GM19328 (cell line): ENCODE measurements around the gene MX1.

Experiments
- ATAC-seq: cut with Tn5 transposase; IDR thresholded peaks from one replicate; pipeline ENCODE4 v1.9.1; 2021; ENCODE audit warnings: mild to moderate bottlenecking, moderate library complexity; ENCODE audit not compliant: unreplicated experiment

The MX1 gene

GRCh38 chr21:41429925-41430491 lies 4.0 kb downstream of the MX1 start:
- ATAC-seq = no peak

DNA sequence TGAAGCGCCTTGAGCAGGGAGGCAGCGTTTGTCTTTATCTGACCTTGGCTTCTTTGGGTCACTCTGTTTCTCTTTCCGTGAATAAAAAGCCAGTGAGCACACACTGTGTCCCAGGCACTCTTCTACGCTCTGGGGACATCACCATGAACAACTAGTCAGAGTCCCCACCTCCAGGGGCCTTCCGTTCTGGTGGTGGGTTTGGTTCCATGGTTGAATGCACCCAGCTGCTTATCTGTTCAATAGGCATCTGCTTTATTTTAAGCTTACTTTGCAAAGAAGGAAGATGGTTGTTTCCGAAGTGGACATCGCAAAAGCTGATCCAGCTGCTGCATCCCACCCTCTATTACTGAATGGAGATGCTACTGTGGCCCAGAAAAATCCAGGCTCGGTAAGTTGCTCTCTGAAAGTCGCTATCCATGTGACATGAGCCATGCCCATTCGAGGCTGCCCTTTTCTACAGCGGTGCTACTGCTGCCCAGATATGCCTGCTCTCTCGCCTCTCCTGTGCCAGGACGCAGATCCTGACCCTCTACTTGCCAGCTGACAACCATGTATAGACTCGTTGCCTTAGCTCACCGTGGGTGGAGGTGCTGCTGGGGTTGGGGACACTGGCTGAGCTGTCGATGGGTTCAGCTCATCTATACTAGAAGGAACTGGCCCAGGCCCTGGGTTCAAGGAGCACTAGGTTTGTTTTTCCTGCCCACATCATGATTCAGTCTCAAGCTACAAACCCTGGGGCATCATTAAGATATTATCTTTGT lies 5.9 kb downstream of the MX1 start:
- ATAC-seq = peak; percentile 84

DNA sequence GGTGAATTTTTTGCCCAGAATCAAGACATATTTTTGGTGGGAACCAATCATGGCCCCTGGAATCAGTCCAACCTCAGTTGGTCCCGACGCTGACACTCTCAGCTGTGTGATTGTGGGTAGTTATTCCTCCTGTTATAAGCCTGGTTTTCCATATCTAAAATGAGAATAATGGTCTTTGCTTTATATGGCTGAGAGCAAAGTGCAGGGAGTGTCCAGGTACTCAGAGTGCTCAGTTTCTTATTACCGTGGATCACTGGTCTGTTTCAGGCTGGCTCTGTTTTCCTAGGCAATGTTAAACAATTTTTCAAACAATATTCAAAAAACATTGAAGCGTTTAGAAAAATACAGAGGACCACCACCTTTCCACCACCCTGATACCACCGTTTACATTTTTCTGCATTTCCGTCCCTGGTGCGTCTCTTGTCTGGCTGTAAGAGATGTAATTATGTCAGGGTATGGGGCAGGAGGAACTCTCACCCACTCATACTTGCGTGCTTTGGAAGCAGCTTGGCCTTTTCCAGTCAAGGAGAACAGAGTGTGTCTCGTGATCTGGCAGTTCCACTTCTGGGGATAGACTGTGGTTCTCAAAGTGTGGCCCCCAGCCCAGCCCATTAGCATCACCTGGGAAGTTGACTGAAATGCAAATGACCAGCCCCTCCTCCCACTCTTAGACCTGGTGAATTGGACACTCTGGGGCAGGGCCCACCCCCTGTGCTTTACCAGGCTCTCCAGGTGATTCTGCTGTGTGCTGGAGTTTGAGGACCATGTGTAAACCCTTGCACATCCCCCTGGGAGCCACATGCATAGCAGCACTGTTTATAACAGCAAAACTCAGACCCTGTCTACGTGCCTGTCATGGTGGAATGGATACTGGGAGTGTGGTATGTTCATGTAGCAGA lies 6.8 kb downstream of the MX1 start:
- ATAC-seq = no peak

- ATAC-seq = no peak
Measured at GRCh38 chr21:41433566-41433965, 7.5 kb downstream of the MX1 start.

GRCh38 chr21:41435706-41436105 lies 9.7 kb downstream of the MX1 start:
- no peak for ATAC-seq

- no peak for ATAC-seq
Measured at GRCh38 chr21:41437729-41438128, 11.7 kb downstream of the MX1 start.

DNA sequence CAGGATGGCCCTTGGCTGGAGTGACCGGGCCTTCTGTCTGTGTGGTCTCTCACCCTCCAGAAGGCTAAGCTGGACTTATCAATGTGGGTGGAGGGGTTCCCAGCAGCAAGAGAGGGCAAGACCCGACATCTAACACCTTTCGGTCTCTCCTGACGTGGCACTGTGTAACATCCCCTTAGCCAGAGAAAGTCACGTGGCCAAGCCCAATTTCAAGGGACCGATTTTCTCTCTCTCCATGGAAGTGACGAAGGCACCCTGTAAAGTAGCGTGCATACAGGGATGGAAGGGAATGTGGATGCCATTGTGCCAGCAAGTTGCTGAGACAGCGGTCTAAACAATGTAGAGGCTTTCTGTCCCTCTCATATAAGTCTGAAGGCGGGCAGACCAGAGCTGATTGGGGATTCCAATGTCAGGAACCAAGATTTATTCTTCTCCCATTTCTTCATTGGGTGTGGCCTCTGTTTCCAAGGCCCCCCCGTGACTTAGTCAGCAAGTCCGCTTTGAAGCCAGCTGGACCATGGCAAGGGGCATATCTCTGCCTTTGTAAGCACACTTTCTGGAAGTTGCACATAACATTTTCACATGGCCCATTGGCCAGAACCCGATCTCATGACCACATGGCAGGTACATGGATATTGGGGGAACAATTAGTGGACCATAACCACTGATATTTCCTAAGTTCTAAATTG lies 12.5 kb downstream of the MX1 start:
- ATAC-seq = no peak

- no peak for ATAC-seq
Measured at GRCh38 chr21:41439248-41439647, 13.2 kb downstream of the MX1 start.

GRCh38 chr21:41441546-41441945 lies 15.5 kb downstream of the MX1 start:
- no peak for ATAC-seq

DNA sequence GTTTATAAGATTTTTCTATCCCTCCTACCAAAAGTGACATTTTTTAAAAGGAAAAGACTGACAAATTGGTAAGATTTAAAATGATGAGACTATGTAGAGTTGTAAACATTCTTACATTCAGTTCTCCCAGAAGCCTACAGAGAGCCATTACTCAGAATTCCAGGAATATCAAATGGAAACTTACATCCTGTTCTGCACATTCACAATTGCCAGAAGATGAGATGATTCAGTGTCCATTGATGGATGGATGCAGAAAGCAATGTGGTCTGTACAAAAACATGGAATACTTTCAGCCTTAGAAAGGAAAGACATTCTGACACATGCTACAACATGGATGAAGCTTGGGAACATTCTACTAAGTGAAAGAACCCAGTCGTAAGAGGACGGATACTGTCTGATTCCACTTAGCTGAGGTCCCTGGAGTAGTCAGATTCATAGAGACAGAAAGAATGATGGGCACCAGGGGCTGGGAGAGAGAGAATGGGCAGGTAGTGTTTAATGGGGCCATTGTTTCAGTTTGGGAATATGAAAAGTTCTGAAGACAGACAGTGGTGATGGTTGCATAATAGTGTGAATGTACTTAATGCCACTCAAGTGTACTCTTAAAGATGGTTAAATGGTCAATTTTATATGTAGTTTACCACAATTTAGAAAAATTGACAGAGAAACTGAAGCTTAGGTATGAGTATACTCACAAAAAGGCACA lies 16.6 kb downstream of the MX1 start:
- ATAC-seq = no peak

GRCh38 chr21:41443562-41443961 lies 17.5 kb downstream of the MX1 start:
- ATAC-seq = no peak

GRCh38 chr21:41444703-41445464 lies 18.8 kb downstream of the MX1 start:
- no peak for ATAC-seq

- no peak for ATAC-seq
Measured at GRCh38 chr21:41445465-41445862, 19.4 kb downstream of the MX1 start.

DNA sequence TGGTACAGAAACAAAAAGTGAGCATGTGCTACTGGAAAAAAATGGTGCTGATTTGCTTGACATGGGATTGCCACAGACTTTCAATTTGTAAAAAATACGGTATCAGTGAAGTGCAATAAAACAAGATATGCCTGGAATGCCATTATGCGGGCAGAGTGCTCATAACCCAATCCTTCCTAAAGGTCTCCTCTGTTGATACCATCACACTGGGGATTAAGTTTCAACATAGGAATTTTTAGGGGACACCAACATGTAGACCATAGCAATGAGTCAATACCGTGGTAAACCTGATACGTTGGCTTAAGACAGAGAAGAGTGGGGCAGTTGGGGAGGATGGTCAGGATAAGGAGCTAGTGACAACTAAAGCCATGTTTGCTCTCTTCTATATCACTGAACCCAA lies 20.5 kb downstream of the MX1 start:
- ATAC-seq = no peak

DNA sequence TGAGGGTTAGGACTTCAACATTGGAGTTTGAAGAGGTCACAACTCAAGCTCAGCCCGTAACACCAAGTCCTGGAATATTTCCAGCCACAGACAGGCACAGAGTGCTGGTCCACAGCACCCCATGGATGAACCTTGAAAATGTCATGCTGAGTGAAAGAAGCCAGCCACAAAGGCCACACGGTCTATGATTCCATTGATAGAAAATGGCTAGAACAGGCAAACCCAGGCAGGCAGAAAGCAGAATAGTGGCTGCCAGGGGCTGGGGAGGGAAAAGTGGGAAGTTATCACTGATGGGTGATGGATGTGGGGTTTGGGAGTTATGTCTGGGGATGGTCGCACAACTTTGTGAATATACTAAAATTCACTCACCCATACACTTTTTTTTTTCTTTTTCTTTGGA lies 21.3 kb downstream of the MX1 start:
- ATAC-seq = no peak

GRCh38 chr21:41449613-41450012 lies 23.6 kb downstream of the MX1 start:
- ATAC-seq = no peak

DNA sequence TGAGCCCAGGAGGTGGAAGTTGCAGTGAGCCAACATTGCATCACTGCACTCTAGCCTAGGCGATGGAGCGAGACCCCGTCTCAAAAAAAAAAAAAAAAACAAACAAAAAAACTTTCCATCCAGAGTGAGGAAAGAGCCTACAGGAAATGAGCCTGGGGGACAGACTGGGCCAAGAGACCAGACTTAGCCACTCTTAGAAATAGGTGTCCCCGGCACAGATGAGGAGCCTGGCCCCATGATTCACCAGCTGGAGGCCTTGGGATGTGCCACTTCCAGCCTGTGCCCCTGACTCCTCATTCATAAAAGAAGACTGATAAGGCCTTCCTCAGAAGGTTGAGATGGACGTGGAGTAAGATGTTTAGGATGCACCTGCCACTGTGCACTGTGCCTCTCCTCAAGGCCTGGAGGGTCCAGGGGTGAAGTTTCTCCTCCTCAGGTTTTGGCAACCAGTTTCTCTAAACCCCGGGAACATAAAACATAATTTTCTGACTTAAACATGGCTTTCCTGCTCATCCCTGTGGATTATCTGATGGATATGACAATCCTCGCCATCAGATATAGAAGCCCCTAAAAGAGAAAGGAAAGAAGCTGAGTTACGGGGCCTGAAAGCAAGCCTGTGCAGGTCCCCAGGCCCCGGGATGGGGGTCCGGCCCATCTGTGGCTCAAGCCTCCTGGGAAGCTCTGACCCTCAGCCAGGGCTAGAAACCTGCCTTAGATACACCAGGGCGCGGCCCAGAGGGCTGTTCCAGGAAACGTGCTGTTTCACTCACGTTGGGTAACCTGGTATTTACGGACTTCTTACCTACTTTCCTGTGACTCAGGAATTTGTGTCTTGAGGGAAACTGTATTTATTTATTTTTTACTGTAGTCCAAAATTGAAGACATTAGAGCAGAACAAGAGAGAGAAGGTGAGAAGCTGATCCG lies 26.0 kb downstream of the MX1 start:
- no peak for ATAC-seq

DNA sequence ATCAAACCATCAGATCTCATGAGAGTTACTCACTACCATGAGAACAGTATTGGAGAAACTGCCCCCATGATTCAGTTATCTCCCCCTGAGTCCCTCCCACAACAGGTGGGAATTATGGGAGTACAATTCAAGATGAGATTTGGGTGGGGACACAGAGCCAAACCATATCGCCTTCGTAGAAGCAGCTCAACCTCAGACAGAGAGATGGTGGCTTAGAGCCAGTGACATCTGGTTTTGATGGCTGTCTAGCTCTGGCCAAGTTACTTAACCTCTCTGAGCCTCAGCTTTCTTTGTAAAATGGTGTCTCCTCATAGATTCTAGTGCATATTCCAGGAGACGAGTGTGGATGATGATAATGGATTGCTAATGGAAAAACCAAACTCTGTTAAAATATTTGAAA lies 27.2 kb downstream of the MX1 start:
- ATAC-seq = no peak

- no peak for ATAC-seq
Measured at GRCh38 chr21:41453761-41454160, 27.7 kb downstream of the MX1 start.
